Neutrophil (primary cell): ENCODE results near the gene UNC13C.

ENCODE experiments used
- H3K27ac ChIP-seq: fragments of 200-600 bp; sonication (generic); 2 replicates; pipeline ENCODE4 v1.5.1; 2016; ENCODE audit warnings: mild to moderate bottlenecking, moderate library complexity
- H3K27me3 ChIP-seq: fragments of 200-600 bp; sonication (generic); 2 replicates; pipeline ENCODE4 v1.6.0; 2016; ENCODE audit warnings: mild to moderate bottlenecking
- H3K36me3 ChIP-seq: fragments of 200-600 bp; sonication (generic); 2 replicates; pipeline ENCODE4 v1.5.1; 2017
- H3K4me1 ChIP-seq, 2 experiments: fragments of 200-600 bp in 1 of 2; sonication (generic) in 1 of 2; 1 replicate in 1 of 2; 2 replicates in 1 of 2; pipeline versions ENCODE4 v1.5.1 to v1.6.1; 2013 to 2016; ENCODE audit warnings: low read depth in 1 of 2, low read length in 1 of 2, mild to moderate bottlenecking in 1 of 2, moderate library complexity in 1 of 2; ENCODE audit not compliant: control insufficient read depth in 1 of 2, insufficient read depth in 1 of 2
- H3K4me3 ChIP-seq, 2 experiments: fragments of 200-600 bp in 1 of 2; sonication (generic) in 1 of 2; 1 replicate in 1 of 2; 2 replicates in 1 of 2; pipeline ENCODE4 v1.5.1; 2013 to 2016; ENCODE audit warnings: low read depth in 1 of 2, low read length in 1 of 2, mild to moderate bottlenecking in 1 of 2, moderate library complexity in 1 of 2
- H3K9me3 ChIP-seq: fragments of 200-600 bp; sonication (generic); 2 replicates; pipeline ENCODE4 v1.5.1; 2016
- CTCF ChIP-seq: fragments of 200-600 bp; sonication (generic); IDR thresholded peaks from 2 replicates; pipeline ENCODE4 v1.5.1; 2016; ENCODE audit warnings: antibody characterized with exemption

The UNC13C gene

GRCh38 chr15:54638666-54639065 lies 660.4 kb downstream of the UNC13C start:
- Histone ChIP-seq H3K36me3 (no peaks in the 10 kb centered on the region), H3K4me3 (no peak overlapping the region), H3K27me3 (no peaks in the 10 kb centered on the region), H3K9me3 (no peaks in the 10 kb centered on the region), H3K27ac (no peak overlapping the region), H3K4me1 (no peaks in the 10 kb centered on the region)
- no peak for TF ChIP-seq CTCF

- no peak overlapping the region for H3K27ac ChIP-seq
- no peak for TF ChIP-seq CTCF
These were observed 662.6 kb downstream of the UNC13C start for GRCh38 chr15:54640873-54641272.

GRCh38 chr15:54644796-54645195 lies 666.6 kb downstream of the UNC13C start:
- no peaks in the 10 kb centered on the region for H3K9me3 ChIP-seq
- no peak for TF ChIP-seq CTCF
- H3K27me3 ChIP-seq = no peaks in the 10 kb centered on the region
- H3K27ac ChIP-seq = no peak overlapping the region
- no peaks in the 10 kb centered on the region for H3K4me1 ChIP-seq
- no peaks in the 10 kb centered on the region for H3K36me3 ChIP-seq
- no peak overlapping the region for H3K4me3 ChIP-seq

More at GRCh38 chr15:54640873-54641272, 662.6 kb downstream of the UNC13C start:
- no peaks in the 10 kb centered on the region for H3K27me3 ChIP-seq
- no peaks in the 10 kb centered on the region for H3K9me3 ChIP-seq
- no peaks in the 10 kb centered on the region for H3K36me3 ChIP-seq
- H3K4me3 ChIP-seq = no peak overlapping the region
- no peaks in the 10 kb centered on the region for H3K4me1 ChIP-seq

GRCh38 chr15:54659646-54660045 lies 681.4 kb downstream of the UNC13C start:
- Histone ChIP-seq H3K9me3 (no peaks in the 10 kb centered on the region), H3K36me3 (no peaks in the 10 kb centered on the region), H3K4me3 (no peak overlapping the region), H3K27me3 (no peaks in the 10 kb centered on the region), H3K4me1 (no peaks in the 10 kb centered on the region), H3K27ac (no peak overlapping the region)
- TF ChIP-seq CTCF = no peak

- no peaks in the 10 kb centered on the region for H3K4me1 ChIP-seq
- H3K27ac ChIP-seq = no peak overlapping the region
- no peaks in the 10 kb centered on the region for H3K36me3 ChIP-seq
- H3K4me3 ChIP-seq = no peak overlapping the region
- H3K9me3 ChIP-seq = no peaks in the 10 kb centered on the region
- TF ChIP-seq CTCF = no peak
- no peaks in the 10 kb centered on the region for H3K27me3 ChIP-seq
These were observed 682.1 kb downstream of the UNC13C start for GRCh38 chr15:54660356-54660755.

GRCh38 chr15:54675241-54675640 lies 697.0 kb downstream of the UNC13C start:
- H3K4me1 ChIP-seq = no peaks in the 10 kb centered on the region
- no peak overlapping the region for H3K4me3 ChIP-seq
- H3K9me3 ChIP-seq = no peaks in the 10 kb centered on the region
- no peaks in the 10 kb centered on the region for H3K36me3 ChIP-seq
- no peak for TF ChIP-seq CTCF
- H3K27me3 ChIP-seq = no peaks in the 10 kb centered on the region
- no peak overlapping the region for H3K27ac ChIP-seq
